Osteocyte (in vitro differentiated cells): ENCODE results near the gene MED26. TPM values are rescaled to one million over a fixed set of nuclear protein-coding genes. Genes with fewer than 3 reads are reported as not detected.

Source experiments
- DNase-seq: peaks from one replicate; pipeline ENCODE4 v3.0.0; 2021; ENCODE audit warnings: mixed read lengths; ENCODE audit not compliant: unreplicated experiment; ENCODE audit errors: extremely low spot score
- H3K27ac Mint-ChIP-seq: one replicate; pipeline ENCODE4 v1.8.0; 2021; ENCODE audit warnings: mild to moderate bottlenecking, mixed read lengths; ENCODE audit not compliant: unreplicated experiment
- H3K27me3 Mint-ChIP-seq: one replicate; pipeline ENCODE4 v1.8.0; 2021; ENCODE audit warnings: mixed read lengths; ENCODE audit not compliant: unreplicated experiment
- H3K36me3 Mint-ChIP-seq: one replicate; pipeline ENCODE4 v1.8.0; 2021; ENCODE audit warnings: mixed read lengths; ENCODE audit not compliant: unreplicated experiment
- H3K4me1 Mint-ChIP-seq: one replicate; pipeline ENCODE4 v1.8.0; 2021; ENCODE audit warnings: mixed read lengths; ENCODE audit not compliant: unreplicated experiment
- H3K4me3 Mint-ChIP-seq: one replicate; pipeline ENCODE4 v1.8.0; 2021; ENCODE audit warnings: mild to moderate bottlenecking, moderate library complexity, mixed read lengths; ENCODE audit not compliant: unreplicated experiment
- H3K9me3 Mint-ChIP-seq: one replicate; pipeline ENCODE4 v1.8.0; 2021; ENCODE audit warnings: mixed read lengths; ENCODE audit not compliant: unreplicated experiment
- CTCF ChIP-seq: fragments of 200-600 bp; sonication (generic); IDR thresholded peaks from 2 replicates; pipeline ENCODE4 v1.5.0; 2021; ENCODE audit warnings: antibody characterized with exemption, mild to moderate bottlenecking, moderate library complexity
- total RNA-seq: library from RNA; stranded (reverse); gene quantifications from 2 replicates; pipeline ENCODE4 v1.2.1, GENCODE V29; 2021

The MED26 gene
- total RNA-seq, 1 donor from 2014 or later, result 9.5 TPM

GRCh38 chr19:16524991-16525734 is 102.8 kb downstream of the MED26 start:
- H3K27me3 Mint-ChIP-seq, result no peaks in the 10 kb centered on the region
- H3K9me3 Mint-ChIP-seq, result no peaks in the 10 kb centered on the region
- no peaks in the 10 kb centered on the region for H3K4me1 Mint-ChIP-seq
- TF ChIP-seq CTCF, result no peak
- H3K4me3 Mint-ChIP-seq, result no peak overlapping the region
- no peak overlapping the region for H3K27ac Mint-ChIP-seq
- no peak for DNase-seq
- H3K36me3 Mint-ChIP-seq, result peaks cover 37% of the 10 kb centered on the region

Other genes with a start within 250 kb of the MED26 start
- 47.4 and 53.1 TPM in 2 replicates for gene EPS15L1, start 156.2 kb downstream of the MED26 start, total RNA-seq
- not detected in 2 replicates for gene CALR3, start 132.0 kb downstream of the MED26 start, total RNA-seq
- gene C19orf44, start 131.8 kb downstream of the MED26 start, total RNA-seq, result 5.3 and 5.5 TPM in 2 replicates
- gene CHERP, start 85.8 kb downstream of the MED26 start, total RNA-seq, result 45.1 and 50.1 TPM in 2 replicates
- 49.8 and 55.5 TPM in 2 replicates for gene SLC35E1, start 55.8 kb downstream of the MED26 start, total RNA-seq
- gene SMIM7, start 31.9 kb upstream of the MED26 start, total RNA-seq, result 60.5 and 63.8 TPM in 2 replicates
- gene TMEM38A, start 32.9 kb upstream of the MED26 start, total RNA-seq, result 6.2 and 6.3 TPM in 2 replicates
- gene NWD1, start 91.6 kb upstream of the MED26 start, total RNA-seq, result not detected in 2 replicates
- 75.3 and 80.0 TPM in 2 replicates for gene SIN3B, start 201.2 kb upstream of the MED26 start, total RNA-seq